Naive B cell (primary cell): Measurements from ENCODE around the gene RNF40. TPM values are rescaled to one million over a fixed set of nuclear protein-coding genes. Genes with fewer than 3 reads are reported as not detected.

Experiments
- ATAC-seq, 2 donors: fragments of 150-1000 bp; cut with Tn5 transposase; 2 replicates each; pipeline ENCODE4 v1.10.0; 2021; ENCODE audit warnings: low read depth in 2 of 2, mild to moderate bottlenecking in 2 of 2, moderate library complexity in 2 of 2
- DNase-seq: peaks from one replicate; pipeline ENCODE4 v3.0.0; 2022
- H3K27ac Mint-ChIP-seq, 6 donors: one replicate each; pipeline ENCODE4 v1.8.0; 2020 to 2022; ENCODE audit warnings: mild to moderate bottlenecking in 6 of 6, mixed read lengths in 6 of 6, moderate library complexity in 5 of 6, inconsistent platforms in 2 of 6
- H3K27me3 Mint-ChIP-seq, 3 donors: one replicate each; pipeline ENCODE4 v1.8.0; 2021 to 2022; ENCODE audit warnings: mixed read lengths in 3 of 3, mild to moderate bottlenecking in 1 of 3
- H3K36me3 Mint-ChIP-seq, 2 donors: one replicate each; pipeline ENCODE4 v1.8.0; 2020 to 2022; ENCODE audit warnings: mixed read lengths in 2 of 2, inconsistent platforms in 1 of 2, mild to moderate bottlenecking in 1 of 2
- H3K4me1 Mint-ChIP-seq, 3 donors: one replicate each; pipeline ENCODE4 v1.8.0; 2020 to 2022; ENCODE audit warnings: mixed read lengths in 3 of 3, inconsistent platforms in 1 of 3, mild to moderate bottlenecking in 1 of 3, moderate library complexity in 1 of 3
- H3K4me3 Mint-ChIP-seq, 8 donors: one replicate each; pipeline ENCODE4 v1.8.0; 2020 to 2022; ENCODE audit warnings: mild to moderate bottlenecking in 8 of 8, mixed read lengths in 8 of 8, moderate library complexity in 8 of 8, inconsistent platforms in 2 of 8
- H3K9me3 Mint-ChIP-seq, 7 donors: one replicate each; pipeline ENCODE4 v1.8.0; 2020 to 2022; ENCODE audit warnings: mixed read lengths in 7 of 7, mild to moderate bottlenecking in 5 of 7, inconsistent platforms in 2 of 7, moderate library complexity in 1 of 7
- polyA plus RNA-seq, 6 donors: library from polyadenylated mRNA; unstranded; fragments of 300-500 nt; fragmentation: Illumina TruSeq; gene quantifications; one replicate each; pipeline ENCODE4 v1.2.3, GENCODE V29; 2021; ENCODE audit warnings: low read depth in 6 of 6

RNF40 gene
- polyA plus RNA-seq, 6 donors from 2014 or later = 15.0 to 51.6 (median 28.8) TPM

DNA sequence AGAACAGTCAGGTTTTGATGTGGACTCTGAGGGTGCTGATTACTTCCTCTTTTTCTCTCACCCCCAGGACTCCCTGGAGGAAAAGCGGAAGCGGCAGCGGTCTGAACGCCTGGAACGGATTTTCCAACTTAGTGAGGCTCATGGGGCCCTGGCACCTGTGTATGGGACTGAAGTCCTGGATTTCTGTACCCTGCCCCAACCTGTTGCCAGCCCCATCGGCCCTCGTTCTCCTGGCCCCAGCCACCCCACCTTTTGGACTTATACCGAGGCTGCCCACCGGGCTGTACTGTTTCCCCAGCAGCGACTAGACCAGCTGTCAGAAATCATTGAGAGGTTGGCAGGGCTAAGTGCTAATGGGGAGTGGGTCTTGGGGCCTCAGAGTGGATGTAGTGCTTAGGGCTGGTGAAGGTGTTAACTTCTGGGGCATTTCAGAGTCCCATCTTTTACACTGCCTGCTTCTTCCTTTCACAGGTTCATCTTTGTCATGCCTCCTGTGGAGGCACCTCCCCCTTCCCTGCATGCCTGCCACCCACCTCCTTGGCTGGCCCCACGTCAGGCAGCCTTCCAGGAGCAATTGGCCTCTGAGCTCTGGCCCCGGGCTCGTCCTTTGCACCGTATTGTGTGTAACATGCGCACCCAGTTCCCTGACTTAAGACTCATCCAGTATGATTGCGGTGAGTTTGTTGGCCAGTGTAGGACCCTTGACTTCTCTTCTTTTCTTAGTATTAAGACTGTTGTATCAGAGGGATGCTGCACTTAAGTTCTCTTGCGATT lies 33.0 kb upstream of the RNF40 start:
- H3K27ac Mint-ChIP-seq = peak overlapping the region in 3 of 6 donors; percentile 9 to 44 (median 43)
- peaks cover 9 to 25% (median 12%) of the 10 kb centered on the region in 3 donors for H3K4me1 Mint-ChIP-seq
- H3K27me3 Mint-ChIP-seq = no peaks in the 10 kb centered on the region
- DNase-seq (no peak), ATAC-seq (no peak)
- H3K36me3 Mint-ChIP-seq = peaks cover 7 to 11% of the 10 kb centered on the region in 2 donors
- H3K4me3 Mint-ChIP-seq = no peak overlapping the region
- no peaks in the 10 kb centered on the region for H3K9me3 Mint-ChIP-seq

- Mint-ChIP-seq H3K9me3 (no peaks in the 10 kb centered on the region), H3K4me1 (peaks cover 0 to 6% (median 4%) of the 10 kb centered on the region in 3 donors), H3K4me3 (no peak overlapping the region), H3K27ac (peak overlapping the region in 2 of 6 donors; percentile 33 to 62), H3K36me3 (peaks cover 0 to 9% of the 10 kb centered on the region in 2 donors), H3K27me3 (no peaks in the 10 kb centered on the region)
- ATAC-seq = no peak
- no peak for DNase-seq
Measured at GRCh38 chr16:30731411-30731810, 30.7 kb upstream of the RNF40 start.

- Mint-ChIP-seq H3K4me3 (peak overlapping the region in 1 of 8 donors; percentile 59), H3K36me3 (peaks cover 0 to 13% of the 10 kb centered on the region in 2 donors), H3K9me3 (no peaks in the 10 kb centered on the region), H3K27ac (peak overlapping the region in 3 of 6 donors; percentile 9 to 91 (median 69)), H3K4me1 (peaks cover 2 to 26% (median 22%) of the 10 kb centered on the region in 3 donors), H3K27me3 (no peaks in the 10 kb centered on the region)
- no peak for ATAC-seq
- DNase-seq = no peak
Measured at GRCh38 chr16:30736995-30737793, 24.9 kb upstream of the RNF40 start.

DNA sequence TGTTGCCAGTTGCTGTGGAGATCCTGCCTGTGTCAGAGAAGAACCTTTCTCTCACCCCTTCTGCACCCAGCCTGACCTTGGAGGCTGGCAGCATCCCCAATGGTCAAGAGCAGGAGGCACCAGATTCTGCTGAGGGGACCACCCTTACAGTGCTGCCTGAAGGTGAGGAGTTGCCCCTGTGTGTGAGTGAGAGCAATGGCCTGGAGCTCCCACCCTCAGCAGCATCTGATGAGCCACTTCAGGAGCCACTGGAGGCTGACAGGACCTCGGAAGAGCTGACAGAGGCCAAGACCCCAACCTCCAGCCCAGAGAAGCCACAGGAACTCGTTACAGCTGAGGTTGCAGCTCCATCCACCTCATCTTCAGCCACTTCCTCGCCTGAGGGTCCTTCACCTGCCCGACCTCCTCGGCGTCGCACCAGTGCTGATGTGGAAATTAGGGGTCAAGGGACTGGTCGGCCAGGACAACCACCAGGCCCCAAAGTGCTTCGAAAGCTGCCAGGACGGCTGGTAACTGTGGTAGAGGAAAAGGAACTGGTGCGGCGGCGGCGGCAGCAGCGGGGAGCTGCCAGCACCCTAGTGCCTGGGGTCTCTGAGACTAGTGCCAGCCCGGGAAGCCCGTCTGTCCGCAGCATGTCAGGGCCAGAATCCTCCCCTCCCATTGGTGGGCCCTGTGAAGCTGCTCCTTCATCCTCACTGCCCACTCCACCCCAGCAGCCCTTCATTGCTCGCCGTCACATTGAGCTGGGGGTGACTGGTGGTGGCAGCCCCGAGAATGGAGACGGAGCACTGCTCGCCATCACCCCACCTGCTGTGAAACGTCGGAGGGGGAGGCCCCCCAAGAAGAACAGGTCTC lies 24.1 kb upstream of the RNF40 start:
- Mint-ChIP-seq H3K4me1 (peaks cover 2 to 27% (median 23%) of the 10 kb centered on the region in 3 donors), H3K4me3 (no peak overlapping the region), H3K36me3 (peaks cover 0 to 13% of the 10 kb centered on the region in 2 donors), H3K27ac (peak overlapping the region in 2 of 6 donors; percentile 9 to 47), H3K27me3 (no peaks in the 10 kb centered on the region), H3K9me3 (no peaks in the 10 kb centered on the region)
- DNase-seq (no peak), ATAC-seq (no peak)

DNA sequence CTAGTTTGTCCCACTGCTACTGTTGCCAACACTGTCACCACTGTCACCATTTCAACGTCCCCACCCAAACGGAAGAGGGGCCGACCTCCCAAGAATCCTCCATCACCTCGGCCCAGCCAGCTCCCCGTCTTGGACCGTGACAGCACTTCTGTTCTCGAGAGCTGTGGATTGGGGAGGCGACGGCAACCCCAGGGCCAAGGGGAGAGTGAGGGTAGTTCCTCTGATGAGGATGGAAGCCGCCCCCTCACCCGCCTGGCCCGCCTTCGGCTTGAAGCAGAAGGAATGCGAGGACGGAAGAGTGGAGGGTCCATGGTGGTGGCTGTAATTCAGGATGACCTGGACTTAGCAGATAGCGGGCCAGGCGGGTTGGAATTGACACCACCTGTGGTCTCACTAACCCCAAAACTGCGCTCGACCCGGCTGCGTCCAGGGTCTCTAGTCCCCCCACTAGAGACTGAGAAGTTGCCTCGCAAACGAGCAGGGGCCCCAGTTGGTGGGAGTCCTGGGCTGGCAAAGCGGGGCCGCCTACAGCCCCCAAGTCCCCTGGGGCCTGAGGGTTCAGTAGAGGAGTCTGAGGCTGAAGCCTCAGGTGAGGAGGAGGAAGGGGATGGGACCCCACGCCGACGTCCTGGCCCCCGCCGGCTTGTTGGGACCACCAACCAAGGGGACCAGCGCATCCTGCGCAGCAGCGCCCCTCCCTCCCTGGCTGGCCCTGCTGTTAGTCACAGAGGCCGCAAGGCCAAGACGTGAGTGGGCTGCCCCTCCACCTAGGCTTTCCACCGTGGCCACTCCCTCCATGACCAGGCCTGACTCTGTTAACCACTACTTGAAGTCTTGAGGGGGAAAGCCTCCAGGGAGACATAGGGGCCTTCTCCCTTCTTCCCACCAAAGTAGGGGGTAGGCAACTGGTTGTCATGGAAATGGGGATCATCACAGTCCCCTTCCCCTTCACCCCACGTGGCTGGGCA lies 22.9 kb upstream of the RNF40 start:
- no peaks in the 10 kb centered on the region for H3K27me3 Mint-ChIP-seq
- ATAC-seq (no peak), DNase-seq (no peak)
- H3K9me3 Mint-ChIP-seq = no peaks in the 10 kb centered on the region
- H3K4me3 Mint-ChIP-seq = peak overlapping the region in 1 of 8 donors; percentile 18
- no peak overlapping the region for H3K27ac Mint-ChIP-seq
- peaks cover 1 to 27% (median 23%) of the 10 kb centered on the region in 3 donors for H3K4me1 Mint-ChIP-seq
- peaks cover 0 to 13% of the 10 kb centered on the region in 2 donors for H3K36me3 Mint-ChIP-seq

- Mint-ChIP-seq H3K36me3 (peaks cover 0 to 13% of the 10 kb centered on the region in 2 donors), H3K27ac (peak overlapping the region in 4 of 6 donors; percentile 50 to 86 (median 55)), H3K4me1 (peaks cover 0 to 27% (median 23%) of the 10 kb centered on the region in 3 donors), H3K27me3 (no peaks in the 10 kb centered on the region), H3K4me3 (no peak overlapping the region), H3K9me3 (no peaks in the 10 kb centered on the region)
- no peak for ATAC-seq
- DNase-seq = no peak
Measured at GRCh38 chr16:30740364-30741251, 21.5 kb upstream of the RNF40 start.

DNA sequence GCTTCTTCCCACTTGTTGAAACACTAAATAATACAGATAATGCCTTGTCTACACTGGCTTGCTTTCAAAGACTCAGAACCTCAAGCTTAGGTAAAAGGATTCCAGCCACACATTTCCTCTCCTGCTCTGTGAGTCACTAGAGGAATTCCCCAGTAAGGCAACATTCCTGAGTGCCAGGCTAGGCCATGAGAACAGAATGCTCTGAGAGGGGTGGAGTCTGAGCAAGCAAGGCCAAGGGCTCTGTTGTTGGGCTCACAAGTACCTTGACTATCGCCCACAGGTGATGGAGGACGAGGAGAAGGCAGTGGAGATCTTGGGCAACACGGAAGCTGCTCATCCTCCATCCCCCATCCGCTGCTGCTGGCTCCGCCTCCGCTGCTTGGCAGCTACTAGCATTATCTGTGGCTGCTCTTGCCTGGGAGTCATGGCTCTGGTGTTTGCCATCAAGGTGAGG lies 20.6 kb upstream of the RNF40 start:
- H3K27me3 Mint-ChIP-seq = no peaks in the 10 kb centered on the region
- H3K36me3 Mint-ChIP-seq = peaks cover 0 to 13% of the 10 kb centered on the region in 2 donors
- no peaks in the 10 kb centered on the region for H3K9me3 Mint-ChIP-seq
- H3K4me3 Mint-ChIP-seq = no peak overlapping the region
- DNase-seq = no peak
- ATAC-seq = no peak
- peak overlapping the region in 1 of 6 donors; percentile 62 for H3K27ac Mint-ChIP-seq
- H3K4me1 Mint-ChIP-seq = peaks cover 0 to 27% (median 23%) of the 10 kb centered on the region in 3 donors

DNA sequence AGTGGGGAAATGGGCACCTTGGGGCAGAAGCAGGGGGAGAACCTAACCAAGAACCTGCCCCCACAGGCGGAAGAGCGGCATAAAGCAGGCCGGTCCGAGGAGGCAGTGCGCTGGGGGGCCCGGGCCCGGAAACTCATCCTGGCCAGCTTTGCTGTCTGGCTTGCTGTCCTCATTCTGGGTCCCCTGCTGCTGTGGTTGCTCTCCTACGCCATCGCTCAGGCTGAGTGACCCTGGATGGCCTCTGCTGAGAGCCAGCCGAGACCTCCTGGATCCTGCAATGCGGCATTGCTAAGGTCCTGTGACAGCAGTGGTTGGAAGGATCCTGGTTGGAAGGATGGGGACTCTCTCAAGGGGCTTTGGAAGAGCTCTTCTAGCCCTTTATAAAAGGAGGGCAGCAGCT lies 18.4 kb upstream of the RNF40 start:
- H3K9me3 Mint-ChIP-seq = no peaks in the 10 kb centered on the region

DNA sequence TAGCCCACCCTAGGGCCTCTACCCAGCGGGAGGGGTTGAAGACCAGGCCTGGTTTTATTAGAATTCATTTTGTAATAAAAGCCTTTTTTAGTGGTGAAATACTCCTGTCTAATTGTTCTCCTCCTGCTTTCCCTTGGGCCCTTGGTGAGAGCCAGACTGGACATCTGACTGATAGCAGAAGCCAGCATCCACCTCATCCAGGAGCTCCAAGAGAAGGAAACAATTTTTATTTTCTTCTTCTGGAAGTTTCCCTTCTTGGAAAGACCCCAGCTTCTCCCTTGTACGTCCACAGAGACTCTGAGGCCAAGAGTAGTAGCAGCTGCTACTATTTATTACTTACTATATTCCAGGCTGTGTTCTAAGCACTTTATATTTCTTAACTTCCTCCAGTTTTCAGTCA lies 17.9 kb upstream of the RNF40 start:
- no peak for ATAC-seq
- H3K36me3 Mint-ChIP-seq = no peaks in the 10 kb centered on the region
- H3K27ac Mint-ChIP-seq = no peak overlapping the region
- peak overlapping the region in 1 of 8 donors; percentile 19 for H3K4me3 Mint-ChIP-seq
- H3K4me1 Mint-ChIP-seq = peaks cover 18 to 33% (median 26%) of the 10 kb centered on the region in 3 donors
- no peak for DNase-seq
- no peaks in the 10 kb centered on the region for H3K9me3 Mint-ChIP-seq
- H3K27me3 Mint-ChIP-seq = no peaks in the 10 kb centered on the region

More for the DNA sequence above, 18.4 kb upstream of the RNF40 start:
- Mint-ChIP-seq H3K4me3 (no peak overlapping the region), H3K27ac (no peak overlapping the region), H3K4me1 (peaks cover 16 to 32% (median 22%) of the 10 kb centered on the region in 3 donors), H3K36me3 (no peaks in the 10 kb centered on the region), H3K27me3 (no peaks in the 10 kb centered on the region)
- ATAC-seq = no peak
- DNase-seq = no peak

- DNase-seq (no peak), ATAC-seq (no peak)
- peak overlapping the region in 2 of 6 donors; percentile 48 to 71 for H3K27ac Mint-ChIP-seq
- no peaks in the 10 kb centered on the region for H3K27me3 Mint-ChIP-seq
- no peaks in the 10 kb centered on the region for H3K36me3 Mint-ChIP-seq
- H3K4me3 Mint-ChIP-seq = peak overlapping the region in 1 of 8 donors; percentile 52
- H3K9me3 Mint-ChIP-seq = no peaks in the 10 kb centered on the region
- peaks cover 26 to 38% (median 35%) of the 10 kb centered on the region in 3 donors for H3K4me1 Mint-ChIP-seq
Measured at GRCh38 chr16:30745082-30745481, 17.0 kb upstream of the RNF40 start.

DNA sequence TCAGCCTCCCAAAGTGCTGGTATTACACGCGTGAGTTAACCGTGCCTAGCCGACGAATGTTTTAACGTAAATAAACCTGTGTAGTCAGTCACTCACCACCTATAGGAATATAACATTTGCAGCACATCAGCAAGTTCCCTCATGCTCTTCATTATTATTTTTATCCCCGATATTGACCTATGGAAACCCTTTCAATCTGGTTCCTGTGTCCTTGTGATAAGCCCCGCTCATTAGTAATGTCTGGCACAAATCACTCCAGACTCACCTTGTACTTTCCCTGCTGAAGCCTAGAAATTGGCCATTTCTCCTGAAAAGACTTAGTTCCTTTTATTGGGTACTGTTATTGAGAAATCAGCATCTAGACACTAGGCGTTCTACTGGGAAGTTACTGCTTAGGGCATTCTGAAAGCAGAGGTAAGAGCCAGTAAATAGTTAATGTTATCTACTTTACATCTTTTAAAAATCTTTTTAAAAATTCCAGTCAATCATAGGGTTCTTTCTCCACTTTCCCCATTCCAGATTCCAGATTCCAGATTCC lies 15.4 kb upstream of the RNF40 start:
- no peaks in the 10 kb centered on the region for H3K9me3 Mint-ChIP-seq
- peaks cover 28 to 38% (median 29%) of the 10 kb centered on the region in 3 donors for H3K4me1 Mint-ChIP-seq
- DNase-seq (no peak), ATAC-seq (no peak)
- peak overlapping the region in 2 of 8 donors; percentile 92 to 97 for H3K4me3 Mint-ChIP-seq
- H3K27ac Mint-ChIP-seq = peak overlapping the region in 3 of 6 donors; percentile 7 to 86 (median 84)
- no peaks in the 10 kb centered on the region for H3K27me3 Mint-ChIP-seq
- peaks cover 5 to 8% of the 10 kb centered on the region in 2 donors for H3K36me3 Mint-ChIP-seq
